ENCODE measurements around the gene DCLK1. TPM values are rescaled to one million over a fixed set of nuclear protein-coding genes. Genes with fewer than 3 reads are reported as not detected.

The DCLK1 gene
- total RNA-seq, 1 experiment from 2014 or later = 0.10 TPM

DNA sequence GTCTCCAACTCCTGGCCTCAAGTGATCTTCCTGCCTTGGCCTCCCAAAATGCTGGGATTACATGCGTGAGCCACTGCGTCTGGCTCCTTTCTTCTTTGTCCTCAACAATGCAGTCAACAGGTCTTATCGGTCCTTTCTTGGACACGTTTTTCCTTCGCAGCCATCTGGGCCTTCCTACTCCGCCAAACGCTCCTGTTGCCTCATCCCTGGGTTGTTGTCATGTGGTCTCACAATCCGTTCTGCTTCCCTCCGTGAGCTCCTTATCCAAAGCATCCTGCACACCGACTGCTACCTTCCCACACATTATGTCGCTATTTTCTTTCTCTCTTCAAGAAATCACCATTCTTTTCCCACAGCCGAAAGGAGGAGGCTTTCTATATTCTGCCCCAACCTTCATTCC, 306.8 kb downstream of the DCLK1 start:
- no peaks in the 10 kb centered on the region for H3K4me1 ChIP-seq (ENCODE audit: control insufficient read depth in 1 of 2, insufficient read depth in 2 of 2, low read length in 2 of 2)
- H3K4me3 ChIP-seq (replicated peaks in 1 of 2; ENCODE audit: low read depth in 1 of 2, low read length in 2 of 2) = no peak overlapping the region
- BruUV-seq (replicated peaks) = no TSS peak
- DNase-seq (ENCODE audit: low read depth, low spot score) = no peak
- no peaks in the 10 kb centered on the region for H3K9me3 ChIP-seq (ENCODE audit: control insufficient read depth in 1 of 2, insufficient read depth in 1 of 2, low read depth in 1 of 2, low read length in 2 of 2)
- no peaks in the 10 kb centered on the region for H3K9me2 ChIP-seq (ENCODE audit: insufficient read depth)
- H2AFZ ChIP-seq (ENCODE audit: low read depth, low read length, poor library complexity, severe bottlenecking) = no peak overlapping the region
- ChIA-PET CTCF (no interaction called here), POLR2A (no interaction called here), RAD21 (ENCODE audit: low non-redundant PET in 1 of 2, low total read pairs in 2 of 2, uncharacterized antibody in 2 of 2, unreplicated experiment in 2 of 2) (no interaction called here)
- H3K36me3 ChIP-seq (ENCODE audit: control insufficient read depth in 1 of 2, insufficient read depth in 2 of 2, low read length in 2 of 2) = no peaks in the 10 kb centered on the region
- H3K79me2 ChIP-seq (ENCODE audit: insufficient read depth, low read length) = no peaks in the 10 kb centered on the region
- intact Hi-C loops (cut with micrococcal nuclease) = no loop called here
- no peak overlapping the region for H3K4me2 ChIP-seq (ENCODE audit: low read length)
- no peak for ATAC-seq
- H4K20me1 ChIP-seq (ENCODE audit: insufficient read depth) = no peaks in the 10 kb centered on the region
- H3K27me3 ChIP-seq (ENCODE audit: insufficient read depth, low read length) = peaks cover 11% of the 10 kb centered on the region
- no peak overlapping the region for H3K9ac ChIP-seq (ENCODE audit: low read length)
- H3K27ac ChIP-seq (ENCODE audit: low read depth, low read length) = no peak overlapping the region
- TF ChIP-seq SRF (IDR thresholded peaks at IDR 0.05; ENCODE audit: low read depth) (no peak), CBX3 (IDR thresholded peaks at IDR 0.05; ENCODE audit: low read depth) (no peak), SIN3A (IDR thresholded peaks at IDR 0.05; ENCODE audit: low read depth) (no peak), YY1 (IDR thresholded peaks at IDR 0.05; ENCODE audit: extremely low read depth, insufficient replicate concordance, low read depth, low read length) (no peak), FOSL1 (IDR thresholded peaks at IDR 0.05; ENCODE audit: low read depth) (no peak)

GRCh38 chr13:35822666-35823065, 308.5 kb downstream of the DCLK1 start:
- Histone ChIP-seq H3K9me3 (ENCODE audit: control insufficient read depth in 1 of 2, insufficient read depth in 1 of 2, low read depth in 1 of 2, low read length in 2 of 2) (no peaks in the 10 kb centered on the region), H4K20me1 (ENCODE audit: insufficient read depth) (no peaks in the 10 kb centered on the region), H3K36me3 (ENCODE audit: control insufficient read depth in 1 of 2, insufficient read depth in 2 of 2, low read length in 2 of 2) (no peaks in the 10 kb centered on the region), H3K4me3 (replicated peaks in 1 of 2; ENCODE audit: low read depth in 1 of 2, low read length in 2 of 2) (no peak overlapping the region), H3K79me2 (ENCODE audit: insufficient read depth, low read length) (no peaks in the 10 kb centered on the region), H3K4me1 (ENCODE audit: control insufficient read depth in 1 of 2, insufficient read depth in 2 of 2, low read length in 2 of 2) (no peaks in the 10 kb centered on the region), H3K9ac (ENCODE audit: low read length) (no peak overlapping the region), H3K27me3 (ENCODE audit: insufficient read depth, low read length) (peaks cover 5% of the 10 kb centered on the region), H3K4me2 (ENCODE audit: low read length) (no peak overlapping the region), H2AFZ (ENCODE audit: low read depth, low read length, poor library complexity, severe bottlenecking) (no peak overlapping the region), H3K9me2 (ENCODE audit: insufficient read depth) (no peaks in the 10 kb centered on the region), H3K27ac (ENCODE audit: low read depth, low read length) (no peak overlapping the region)
- POLR2A ChIA-PET = no interaction called here
- BruUV-seq (replicated peaks) = no TSS peak
- CTCF ChIA-PET = no interaction called here
- intact Hi-C loops (cut with micrococcal nuclease) = no loop called here
- no peak for DNase-seq (ENCODE audit: low read depth, low spot score)
- no peak for ATAC-seq
- RAD21 ChIA-PET (ENCODE audit: low non-redundant PET in 1 of 2, low total read pairs in 2 of 2, uncharacterized antibody in 2 of 2, unreplicated experiment in 2 of 2) = no interaction called here
- no peak for TF ChIP-seq CEBPB (IDR thresholded peaks at IDR 0.05; ENCODE audit: low read depth)
- no peak for TF ChIP-seq SP1 (IDR thresholded peaks at IDR 0.05; ENCODE audit: low read depth)
- TF ChIP-seq TCF7L2 (IDR thresholded peaks at IDR 0.05; ENCODE audit: borderline replicate concordance, extremely low read depth, insufficient read depth, insufficient read length) = no peak
- no peak for TF ChIP-seq JUND (IDR thresholded peaks at IDR 0.05)
- no peak for TF ChIP-seq YY1 (IDR thresholded peaks at IDR 0.05; ENCODE audit: extremely low read depth, insufficient replicate concordance, low read depth, low read length)
- TF ChIP-seq EGR1 (IDR thresholded peaks at IDR 0.05; ENCODE audit: low read depth) = no peak
- no peak for TF ChIP-seq SIN3A (IDR thresholded peaks at IDR 0.05; ENCODE audit: low read depth)
- TF ChIP-seq POLR2A (IDR thresholded peaks at IDR 0.05; ENCODE audit: borderline replicate concordance, extremely low read depth, insufficient read depth, insufficient read length) = no peak
- no peak for TF ChIP-seq EZH2phosphoT487 (IDR thresholded peaks at IDR 0.05; ENCODE audit: borderline replicate concordance)
- TF ChIP-seq, protein P1, sequence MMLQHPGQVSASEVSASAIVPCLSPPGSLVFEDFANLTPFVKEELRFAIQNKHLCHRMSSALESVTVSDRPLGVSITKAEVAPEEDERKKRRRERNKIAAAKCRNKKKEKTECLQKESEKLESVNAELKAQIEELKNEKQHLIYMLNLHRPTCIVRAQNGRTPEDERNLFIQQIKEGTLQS (IDR thresholded peaks at IDR 0.05) = no peak
- no peak for TF ChIP-seq FOSL1 (IDR thresholded peaks at IDR 0.05; ENCODE audit: low read depth)
- no peak for TF ChIP-seq ELF1 (IDR thresholded peaks at IDR 0.05; ENCODE audit: borderline replicate concordance, low read depth)
- TF ChIP-seq CTCF (IDR thresholded peaks at IDR 0.05 in 2 of 3, conservative IDR thresholded peaks at IDR 0.05 in 1 of 3; ENCODE audit: borderline replicate concordance in 1 of 3, insufficient read depth in 1 of 3, low read depth in 2 of 3, low read length in 2 of 3) = no peak
- TF ChIP-seq, protein P2, sequence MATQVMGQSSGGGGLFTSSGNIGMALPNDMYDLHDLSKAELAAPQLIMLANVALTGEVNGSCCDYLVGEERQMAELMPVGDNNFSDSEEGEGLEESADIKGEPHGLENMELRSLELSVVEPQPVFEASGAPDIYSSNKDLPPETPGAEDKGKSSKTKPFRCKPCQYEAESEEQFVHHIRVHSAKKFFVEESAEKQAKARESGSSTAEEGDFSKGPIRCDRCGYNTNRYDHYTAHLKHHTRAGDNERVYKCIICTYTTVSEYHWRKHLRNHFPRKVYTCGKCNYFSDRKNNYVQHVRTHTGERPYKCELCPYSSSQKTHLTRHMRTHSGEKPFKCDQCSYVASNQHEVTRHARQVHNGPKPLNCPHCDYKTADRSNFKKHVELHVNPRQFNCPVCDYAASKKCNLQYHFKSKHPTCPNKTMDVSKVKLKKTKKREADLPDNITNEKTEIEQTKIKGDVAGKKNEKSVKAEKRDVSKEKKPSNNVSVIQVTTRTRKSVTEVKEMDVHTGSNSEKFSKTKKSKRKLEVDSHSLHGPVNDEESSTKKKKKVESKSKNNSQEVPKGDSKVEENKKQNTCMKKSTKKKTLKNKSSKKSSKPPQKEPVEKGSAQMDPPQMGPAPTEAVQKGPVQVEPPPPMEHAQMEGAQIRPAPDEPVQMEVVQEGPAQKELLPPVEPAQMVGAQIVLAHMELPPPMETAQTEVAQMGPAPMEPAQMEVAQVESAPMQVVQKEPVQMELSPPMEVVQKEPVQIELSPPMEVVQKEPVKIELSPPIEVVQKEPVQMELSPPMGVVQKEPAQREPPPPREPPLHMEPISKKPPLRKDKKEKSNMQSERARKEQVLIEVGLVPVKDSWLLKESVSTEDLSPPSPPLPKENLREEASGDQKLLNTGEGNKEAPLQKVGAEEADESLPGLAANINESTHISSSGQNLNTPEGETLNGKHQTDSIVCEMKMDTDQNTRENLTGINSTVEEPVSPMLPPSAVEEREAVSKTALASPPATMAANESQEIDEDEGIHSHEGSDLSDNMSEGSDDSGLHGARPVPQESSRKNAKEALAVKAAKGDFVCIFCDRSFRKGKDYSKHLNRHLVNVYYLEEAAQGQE (IDR thresholded peaks at IDR 0.05; ENCODE audit: low read depth) = no peak
- no peak for TF ChIP-seq EZH2 (IDR thresholded peaks at IDR 0.05)
- no peak for TF ChIP-seq ZNF274 (IDR thresholded peaks at IDR 0.05; ENCODE audit: low read depth, low read length)
